Measurements from ENCODE around the gene SSRP1. TPM values are rescaled to one million over a fixed set of nuclear protein-coding genes. Genes with fewer than 3 reads are reported as not detected.

Gene SSRP1
- total and polyA plus RNA-seq, 2 experiments from 2014 or later, result 205 to 216 TPM

- H3K4me3 ChIP-seq, result no peak overlapping the region
- no peak overlapping the region for H3K27ac Mint-ChIP-seq
- no peak for DNase-seq (ENCODE audit: low spot score)
- peaks cover 11% of the 10 kb centered on the region for H3K4me1 Mint-ChIP-seq
- H3F3A ChIP-seq (replicated peaks; ENCODE audit: low read depth), result no peaks in the 10 kb centered on the region
- no peak for ATAC-seq
- H3K36me3 Mint-ChIP-seq (ENCODE audit: low read depth), result peaks cover 91% of the 10 kb centered on the region
- 0 out of 2 replicates have a peak, but pooled peaks cover 5% of the 10 kb centered on the region for H4K20me1 ChIP-seq (replicated peaks; ENCODE audit: insufficient read depth)
- peaks cover 10% of the 10 kb centered on the region for H3K27me3 Mint-ChIP-seq (ENCODE audit: insufficient read depth, low read depth, poor library complexity)
- peaks cover 4% of the 10 kb centered on the region; the same call in 1 of the 2 replicates for H3K9me2 ChIP-seq (ENCODE audit: insufficient read depth)
- peaks cover 11% of the 10 kb centered on the region for H3K9me3 Mint-ChIP-seq
- H3K36me3 ChIP-seq (ENCODE audit: insufficient read depth), result peaks cover 36% of the 10 kb centered on the region
- no peak overlapping the region for H2AFZ ChIP-seq
- no peak overlapping the region for H3K27ac ChIP-seq (ENCODE audit: low read depth)
- H3K4me1 ChIP-seq (ENCODE audit: insufficient read depth), result no peaks in the 10 kb centered on the region
- TF ChIP-seq ETS1 (IDR thresholded peaks at IDR 0.05) (no peak), JUNB (IDR thresholded peaks at IDR 0.05; ENCODE audit: unreplicated experiment) (no peak), STAT1 (IDR thresholded peaks at IDR 0.05; ENCODE audit: unreplicated experiment) (no peak), CREB1 (CRISPR knock-in tag; IDR thresholded peaks at IDR 0.05; ENCODE audit: low read depth) (no peak), ZNF114 (CRISPR knock-in tag; IDR thresholded peaks at IDR 0.05) (no peak), REST (IDR thresholded peaks at IDR 0.05; ENCODE audit: unreplicated experiment) (no peak), CTCF (conservative IDR thresholded peaks at IDR 0.05; ENCODE audit: low read depth in 2 of 2) (no peak), NANOG (IDR thresholded peaks at IDR 0.05; ENCODE audit: borderline replicate concordance) (no peak), EZH2 (IDR thresholded peaks at IDR 0.05; ENCODE audit: low read depth, unreplicated experiment) (no peak), POLR2AphosphoS5 (IDR thresholded peaks at IDR 0.05; ENCODE audit: low read depth) (no peak), EZH2phosphoT487 (IDR thresholded peaks at IDR 0.05; ENCODE audit: unreplicated experiment) (no peak), ZNF462 (CRISPR knock-in tag; IDR thresholded peaks at IDR 0.05) (no peak), ZNF331 (CRISPR knock-in tag; IDR thresholded peaks at IDR 0.05; ENCODE audit: low read depth) (no peak)
- no peak overlapping the region for H3K4me3 Mint-ChIP-seq
- peaks cover 14% of the 10 kb centered on the region for H3K79me2 ChIP-seq (replicated peaks; ENCODE audit: insufficient read depth)
- H3K27me3 ChIP-seq (ENCODE audit: insufficient read depth), result no peaks in the 10 kb centered on the region
- no peak overlapping the region for H3K4me2 ChIP-seq
These were observed 34.9 kb downstream of the SSRP1 start for GRCh38 chr11:57300785-57301184.
